ENCODE data around the gene DYNC1LI2.

- TF ChIP-seq CTCF (IDR thresholded peaks at IDR 0.05) (no peak), POLR2A (IDR thresholded peaks at IDR 0.05) (no peak)
Measured at GRCh38 chr16:66705790-66706505, 45.5 kb downstream of the DYNC1LI2 start.
